Measurements from ENCODE around the gene PSMA7.

Gene PSMA7

GRCh38 chr20:62163485-62163865 is 20.3 kb upstream of the PSMA7 start:
- Histone ChIP-seq H3K9me3 (ENCODE audit: control extremely low read depth in 1 of 5, control insufficient read depth in 4 of 5, insufficient read depth in 2 of 5, low read depth in 1 of 5, low read length in 4 of 5) (no peaks in the 10 kb centered on the region), H3K4me1 (ENCODE audit: control extremely low read depth in 1 of 4, control insufficient read depth in 4 of 4, insufficient read depth in 4 of 4, low read length in 3 of 4) (no peaks in the 10 kb centered on the region), H3K4me3 (ENCODE audit: control insufficient read depth in 1 of 7, extremely low read depth in 1 of 7, insufficient read depth in 4 of 7, low read depth in 2 of 7, low read length in 6 of 7) (no peak overlapping the region), H3K27me3 (replicated peaks in 2 of 5; ENCODE audit: control insufficient read depth in 4 of 5, insufficient read depth in 5 of 5, low read length in 4 of 5) (no peaks in the 10 kb centered on the region), H3K36me3 (ENCODE audit: control insufficient read depth in 4 of 4, insufficient read depth in 4 of 4, low read length in 3 of 4) (peaks cover 6 to 82% (median 53%) of the 10 kb centered on the region in 4 experiments), H3K27ac (ENCODE audit: insufficient read depth in 1 of 2, low read depth in 1 of 2, low read length in 2 of 2, poor library complexity in 1 of 2, severe bottlenecking in 2 of 2) (no peak overlapping the region)
- ChIA-PET CTCF (interaction anchor here (1.4 kb wide), 1 partner anchor 32 kb away, joined by 3 read pairs; no protein-coding TSS in a partner anchor), POLR2A (interaction anchor here (1.3 to 1.7 kb wide), 2 partner anchors 8 to 20 kb away, joined by 4 to 6 read pairs; partner anchors contain the start of genes PSMA7 and SS18L1)
- 98% methylated on average over 25 of the region's 25 CpGs for WGBS (ENCODE audit: insufficient coverage)
- DNase-seq: no peak

- no peak for DNase-seq
- CTCF ChIA-PET: interaction anchor here (0.6 to 1.4 kb wide), 2 partner anchors 25 to 32 kb away, joined by 3 read pairs; no protein-coding TSS in a partner anchor
- Histone ChIP-seq H3K27me3 (replicated peaks in 2 of 5; ENCODE audit: control insufficient read depth in 4 of 5, insufficient read depth in 5 of 5, low read length in 4 of 5) (no peaks in the 10 kb centered on the region), H3K4me3 (ENCODE audit: control insufficient read depth in 1 of 7, extremely low read depth in 1 of 7, insufficient read depth in 4 of 7, low read depth in 2 of 7, low read length in 6 of 7) (no peak overlapping the region), H3K9me3 (ENCODE audit: control extremely low read depth in 1 of 5, control insufficient read depth in 4 of 5, insufficient read depth in 2 of 5, low read depth in 1 of 5, low read length in 4 of 5) (no peaks in the 10 kb centered on the region), H3K27ac (ENCODE audit: insufficient read depth in 1 of 2, low read depth in 1 of 2, low read length in 2 of 2, poor library complexity in 1 of 2, severe bottlenecking in 2 of 2) (no peak overlapping the region), H3K36me3 (ENCODE audit: control insufficient read depth in 4 of 4, insufficient read depth in 4 of 4, low read length in 3 of 4) (peaks cover 4 to 80% (median 51%) of the 10 kb centered on the region in 4 experiments), H3K4me1 (ENCODE audit: control extremely low read depth in 1 of 4, control insufficient read depth in 4 of 4, insufficient read depth in 4 of 4, low read length in 3 of 4) (no peaks in the 10 kb centered on the region)
- 96% methylated on average over 35 of the region's 38 CpGs for WGBS (ENCODE audit: insufficient coverage)
- POLR2A ChIA-PET: interaction anchor here (1.3 to 1.7 kb wide), 2 partner anchors 9 to 19 kb away, joined by 4 to 6 read pairs; partner anchors contain the start of genes PSMA7 and SS18L1
Observed at GRCh38 chr20:62162765-62163484, 19.7 kb upstream of the PSMA7 start.

GRCh38 chr20:62161347-62161746 is 18.2 kb upstream of the PSMA7 start:
- Histone ChIP-seq H3K27me3 (replicated peaks in 2 of 5; ENCODE audit: control insufficient read depth in 4 of 5, insufficient read depth in 5 of 5, low read length in 4 of 5) (no peaks in the 10 kb centered on the region), H3K4me3 (ENCODE audit: control insufficient read depth in 1 of 7, extremely low read depth in 1 of 7, insufficient read depth in 4 of 7, low read depth in 2 of 7, low read length in 6 of 7) (no peak overlapping the region), H3K27ac (ENCODE audit: insufficient read depth in 1 of 2, low read depth in 1 of 2, low read length in 2 of 2, poor library complexity in 1 of 2, severe bottlenecking in 2 of 2) (no peak overlapping the region), H3K4me1 (ENCODE audit: control extremely low read depth in 1 of 4, control insufficient read depth in 4 of 4, insufficient read depth in 4 of 4, low read length in 3 of 4) (peaks cover 0 to 6% (median 2%) of the 10 kb centered on the region in 4 experiments), H3K9me3 (ENCODE audit: control extremely low read depth in 1 of 5, control insufficient read depth in 4 of 5, insufficient read depth in 2 of 5, low read depth in 1 of 5, low read length in 4 of 5) (no peaks in the 10 kb centered on the region), H3K36me3 (ENCODE audit: control insufficient read depth in 4 of 4, insufficient read depth in 4 of 4, low read length in 3 of 4) (peaks cover 4 to 74% (median 47%) of the 10 kb centered on the region in 4 experiments)
- ChIA-PET CTCF (no interaction called here), POLR2A (interaction anchor here (0.6 kb wide), 1 partner anchor 147 kb away, joined by 3 read pairs; no protein-coding TSS in a partner anchor)
- no peak for DNase-seq
- 95% methylated on average over 10 of the region's 17 CpGs for WGBS (ENCODE audit: insufficient coverage)

GRCh38 chr20:62160876-62161275 is 17.7 kb upstream of the PSMA7 start:
- no peaks in the 10 kb centered on the region for H3K9me3 ChIP-seq (ENCODE audit: control extremely low read depth in 1 of 5, control insufficient read depth in 4 of 5, insufficient read depth in 2 of 5, low read depth in 1 of 5, low read length in 4 of 5)
- H3K36me3 ChIP-seq (ENCODE audit: control insufficient read depth in 4 of 4, insufficient read depth in 4 of 4, low read length in 3 of 4): peaks cover 4 to 69% (median 44%) of the 10 kb centered on the region in 4 experiments
- CTCF ChIA-PET: no interaction called here
- H3K4me1 ChIP-seq (ENCODE audit: control extremely low read depth in 1 of 4, control insufficient read depth in 4 of 4, insufficient read depth in 4 of 4, low read length in 3 of 4): peaks cover 0 to 6% (median 2%) of the 10 kb centered on the region in 4 experiments
- H3K4me3 ChIP-seq (ENCODE audit: control insufficient read depth in 1 of 7, extremely low read depth in 1 of 7, insufficient read depth in 4 of 7, low read depth in 2 of 7, low read length in 6 of 7): no peak overlapping the region
- 97% methylated on average over 14 of the region's 17 CpGs for WGBS (ENCODE audit: insufficient coverage)
- H3K27ac ChIP-seq (ENCODE audit: insufficient read depth in 1 of 2, low read depth in 1 of 2, low read length in 2 of 2, poor library complexity in 1 of 2, severe bottlenecking in 2 of 2): no peak overlapping the region
- no peak for DNase-seq
- no peaks in the 10 kb centered on the region for H3K27me3 ChIP-seq (replicated peaks in 2 of 5; ENCODE audit: control insufficient read depth in 4 of 5, insufficient read depth in 5 of 5, low read length in 4 of 5)
- POLR2A ChIA-PET: no interaction called here

- DNase-seq: no peak
- Histone ChIP-seq H3K4me3 (ENCODE audit: control insufficient read depth in 1 of 7, extremely low read depth in 1 of 7, insufficient read depth in 4 of 7, low read depth in 2 of 7, low read length in 6 of 7) (no peak overlapping the region), H3K4me1 (ENCODE audit: control extremely low read depth in 1 of 4, control insufficient read depth in 4 of 4, insufficient read depth in 4 of 4, low read length in 3 of 4) (peaks cover 0 to 6% (median 2%) of the 10 kb centered on the region in 4 experiments), H3K36me3 (ENCODE audit: control insufficient read depth in 4 of 4, insufficient read depth in 4 of 4, low read length in 3 of 4) (peaks cover 3 to 69% (median 38%) of the 10 kb centered on the region in 4 experiments), H3K27ac (ENCODE audit: insufficient read depth in 1 of 2, low read depth in 1 of 2, low read length in 2 of 2, poor library complexity in 1 of 2, severe bottlenecking in 2 of 2) (no peak overlapping the region), H3K27me3 (replicated peaks in 2 of 5; ENCODE audit: control insufficient read depth in 4 of 5, insufficient read depth in 5 of 5, low read length in 4 of 5) (no peaks in the 10 kb centered on the region), H3K9me3 (ENCODE audit: control extremely low read depth in 1 of 5, control insufficient read depth in 4 of 5, insufficient read depth in 2 of 5, low read depth in 1 of 5, low read length in 4 of 5) (no peaks in the 10 kb centered on the region)
- POLR2A ChIA-PET: no interaction called here
- CTCF ChIA-PET: no interaction called here
- 95% methylated on average over 6 of the region's 9 CpGs for WGBS (ENCODE audit: insufficient coverage)
Observed at GRCh38 chr20:62160253-62160652, 17.1 kb upstream of the PSMA7 start.

- Histone ChIP-seq H3K27ac (ENCODE audit: insufficient read depth in 1 of 2, low read depth in 1 of 2, low read length in 2 of 2, poor library complexity in 1 of 2, severe bottlenecking in 2 of 2) (no peak overlapping the region), H3K4me3 (ENCODE audit: control insufficient read depth in 1 of 7, extremely low read depth in 1 of 7, insufficient read depth in 4 of 7, low read depth in 2 of 7, low read length in 6 of 7) (no peak overlapping the region), H3K36me3 (ENCODE audit: control insufficient read depth in 4 of 4, insufficient read depth in 4 of 4, low read length in 3 of 4) (peaks cover 2 to 64% (median 35%) of the 10 kb centered on the region in 4 experiments), H3K27me3 (replicated peaks in 2 of 5; ENCODE audit: control insufficient read depth in 4 of 5, insufficient read depth in 5 of 5, low read length in 4 of 5) (no peaks in the 10 kb centered on the region), H3K9me3 (ENCODE audit: control extremely low read depth in 1 of 5, control insufficient read depth in 4 of 5, insufficient read depth in 2 of 5, low read depth in 1 of 5, low read length in 4 of 5) (no peaks in the 10 kb centered on the region), H3K4me1 (ENCODE audit: control extremely low read depth in 1 of 4, control insufficient read depth in 4 of 4, insufficient read depth in 4 of 4, low read length in 3 of 4) (peaks cover 0 to 6% (median 2%) of the 10 kb centered on the region in 4 experiments)
- ChIA-PET POLR2A (no interaction called here), CTCF (no interaction called here)
- no peak for DNase-seq
- WGBS (ENCODE audit: insufficient coverage): 97% methylated on average over 12 of the region's 14 CpGs
Observed at GRCh38 chr20:62159839-62160238, 16.6 kb upstream of the PSMA7 start.

GRCh38 chr20:62159052-62159451 is 15.9 kb upstream of the PSMA7 start:
- WGBS (ENCODE audit: insufficient coverage): over 99% methylated on average over 11 of the region's 11 CpGs
- no peak overlapping the region for H3K4me3 ChIP-seq (ENCODE audit: control insufficient read depth in 1 of 7, extremely low read depth in 1 of 7, insufficient read depth in 4 of 7, low read depth in 2 of 7, low read length in 6 of 7)
- H3K9me3 ChIP-seq (ENCODE audit: control extremely low read depth in 1 of 5, control insufficient read depth in 4 of 5, insufficient read depth in 2 of 5, low read depth in 1 of 5, low read length in 4 of 5): no peaks in the 10 kb centered on the region
- H3K27ac ChIP-seq (ENCODE audit: insufficient read depth in 1 of 2, low read depth in 1 of 2, low read length in 2 of 2, poor library complexity in 1 of 2, severe bottlenecking in 2 of 2): no peak overlapping the region
- POLR2A ChIA-PET: no interaction called here
- CTCF ChIA-PET: no interaction called here
- peaks cover 0 to 6% (median 2%) of the 10 kb centered on the region in 4 experiments for H3K4me1 ChIP-seq (ENCODE audit: control extremely low read depth in 1 of 4, control insufficient read depth in 4 of 4, insufficient read depth in 4 of 4, low read length in 3 of 4)
- H3K36me3 ChIP-seq (ENCODE audit: control insufficient read depth in 4 of 4, insufficient read depth in 4 of 4, low read length in 3 of 4): peaks cover 2 to 63% (median 31%) of the 10 kb centered on the region in 4 experiments
- no peaks in the 10 kb centered on the region for H3K27me3 ChIP-seq (replicated peaks in 2 of 5; ENCODE audit: control insufficient read depth in 4 of 5, insufficient read depth in 5 of 5, low read length in 4 of 5)
- no peak for DNase-seq

Measured in common myeloid progenitor, CD34-positive (primary cell).